ENCODE data around the gene MTM1. TPM values are rescaled to one million over a fixed set of nuclear protein-coding genes. Genes with fewer than 3 reads are reported as not detected.

MTM1 gene
- total RNA-seq, 1 donor from 2014 or later: 11.0 TPM

DNA sequence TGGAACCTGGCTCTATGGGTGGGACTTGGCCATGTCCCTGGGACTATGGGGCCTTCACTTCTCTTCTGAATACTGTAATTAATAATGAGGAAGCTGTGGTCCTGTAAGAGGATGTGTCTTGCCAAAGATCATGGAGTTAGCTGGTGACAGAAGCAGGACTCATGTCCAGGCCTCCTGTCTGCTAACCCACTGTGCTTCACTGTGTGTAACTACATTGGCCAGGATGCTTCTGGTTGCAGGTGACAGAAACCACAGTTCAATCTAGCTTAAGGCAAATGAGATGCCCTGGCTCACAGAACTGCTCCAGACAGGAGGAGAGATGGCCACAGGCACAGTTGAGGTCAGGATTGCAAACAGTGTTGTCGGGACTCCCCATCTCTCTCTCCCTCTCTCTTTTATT, 127.9 kb downstream of the MTM1 start:
- H3K36me3 ChIP-seq (ENCODE audit: insufficient read depth, low read length): no peaks in the 10 kb centered on the region
- peaks cover 29% of the 10 kb centered on the region for H3K79me2 ChIP-seq (ENCODE audit: insufficient read depth, low read length)
- peaks cover 7% of the 10 kb centered on the region for H3K4me1 ChIP-seq (ENCODE audit: insufficient read depth, low read length)
- Mint-ChIP-seq H3K4me1 (ENCODE audit: low read depth, unreplicated experiment) (no peaks in the 10 kb centered on the region), H3K4me3 (ENCODE audit: unreplicated experiment) (no peak overlapping the region), H3K27me3 (ENCODE audit: low read depth, unreplicated experiment) (no peaks in the 10 kb centered on the region), H3K9me3 (ENCODE audit: unreplicated experiment) (no peaks in the 10 kb centered on the region), H3K27ac (ENCODE audit: unreplicated experiment) (no peak overlapping the region), H3K36me3 (ENCODE audit: low read depth, unreplicated experiment) (no peaks in the 10 kb centered on the region)
- peaks cover 6% of the 10 kb centered on the region for H3K9me3 ChIP-seq (ENCODE audit: insufficient read depth, low read depth, low read length)
- H2AFZ ChIP-seq (ENCODE audit: low read depth, low read length): no peak overlapping the region
- FAIRE-seq: peak; percentile 77
- H3K27ac ChIP-seq (ENCODE audit: low read depth, low read length): no peak overlapping the region
- H3K9ac ChIP-seq (ENCODE audit: low read length): no peak overlapping the region
- H3K4me2 ChIP-seq (ENCODE audit: low read length): no peak overlapping the region
- H3K27me3 ChIP-seq (ENCODE audit: insufficient read depth, low read length): no peaks in the 10 kb centered on the region
- no peak for TF ChIP-seq EZH2 (IDR thresholded peaks at IDR 0.05; ENCODE audit: insufficient read depth, low read length)
- H4K20me1 ChIP-seq (ENCODE audit: insufficient read depth, low read length): no peaks in the 10 kb centered on the region
- H3K4me3 ChIP-seq (ENCODE audit: insufficient read depth, low read depth, low read length): no peak overlapping the region
- no peak for DNase-seq (ENCODE audit: low read depth)

GRCh38 chrX:150696866-150697265, 128.4 kb downstream of the MTM1 start:
- TF ChIP-seq, protein P1, sequence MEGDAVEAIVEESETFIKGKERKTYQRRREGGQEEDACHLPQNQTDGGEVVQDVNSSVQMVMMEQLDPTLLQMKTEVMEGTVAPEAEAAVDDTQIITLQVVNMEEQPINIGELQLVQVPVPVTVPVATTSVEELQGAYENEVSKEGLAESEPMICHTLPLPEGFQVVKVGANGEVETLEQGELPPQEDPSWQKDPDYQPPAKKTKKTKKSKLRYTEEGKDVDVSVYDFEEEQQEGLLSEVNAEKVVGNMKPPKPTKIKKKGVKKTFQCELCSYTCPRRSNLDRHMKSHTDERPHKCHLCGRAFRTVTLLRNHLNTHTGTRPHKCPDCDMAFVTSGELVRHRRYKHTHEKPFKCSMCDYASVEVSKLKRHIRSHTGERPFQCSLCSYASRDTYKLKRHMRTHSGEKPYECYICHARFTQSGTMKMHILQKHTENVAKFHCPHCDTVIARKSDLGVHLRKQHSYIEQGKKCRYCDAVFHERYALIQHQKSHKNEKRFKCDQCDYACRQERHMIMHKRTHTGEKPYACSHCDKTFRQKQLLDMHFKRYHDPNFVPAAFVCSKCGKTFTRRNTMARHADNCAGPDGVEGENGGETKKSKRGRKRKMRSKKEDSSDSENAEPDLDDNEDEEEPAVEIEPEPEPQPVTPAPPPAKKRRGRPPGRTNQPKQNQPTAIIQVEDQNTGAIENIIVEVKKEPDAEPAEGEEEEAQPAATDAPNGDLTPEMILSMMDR (IDR thresholded peaks at IDR 0.05; ENCODE audit: insufficient read depth, low read depth, low read length): no peak
- TF ChIP-seq EZH2 (IDR thresholded peaks at IDR 0.05; ENCODE audit: insufficient read depth, low read length): no peak
- no peak overlapping the region for H3K4me3 Mint-ChIP-seq (ENCODE audit: unreplicated experiment)
- H4K20me1 ChIP-seq (ENCODE audit: insufficient read depth, low read length): no peaks in the 10 kb centered on the region
- no peak overlapping the region for H3K4me2 ChIP-seq (ENCODE audit: low read length)
- H3K9me3 ChIP-seq (ENCODE audit: insufficient read depth, low read depth, low read length): peaks cover 3% of the 10 kb centered on the region
- H3K27ac Mint-ChIP-seq (ENCODE audit: unreplicated experiment): no peak overlapping the region
- H3K27me3 Mint-ChIP-seq (ENCODE audit: low read depth, unreplicated experiment): no peaks in the 10 kb centered on the region
- no peak overlapping the region for H3K4me3 ChIP-seq (ENCODE audit: insufficient read depth, low read depth, low read length)
- DNase-seq (ENCODE audit: low read depth): no peak
- H3K4me1 ChIP-seq (ENCODE audit: insufficient read depth, low read length): peaks cover 7% of the 10 kb centered on the region
- H2AFZ ChIP-seq (ENCODE audit: low read depth, low read length): no peak overlapping the region
- H3K9me3 Mint-ChIP-seq (ENCODE audit: unreplicated experiment): no peaks in the 10 kb centered on the region
- H3K4me1 Mint-ChIP-seq (ENCODE audit: low read depth, unreplicated experiment): no peaks in the 10 kb centered on the region
- no peak for FAIRE-seq
- H3K27ac ChIP-seq (ENCODE audit: low read depth, low read length): no peak overlapping the region
- H3K36me3 ChIP-seq (ENCODE audit: insufficient read depth, low read length): no peaks in the 10 kb centered on the region
- H3K36me3 Mint-ChIP-seq (ENCODE audit: low read depth, unreplicated experiment): no peaks in the 10 kb centered on the region
- H3K9ac ChIP-seq (ENCODE audit: low read length): no peak overlapping the region
- H3K27me3 ChIP-seq (ENCODE audit: insufficient read depth, low read length): no peaks in the 10 kb centered on the region
- H3K79me2 ChIP-seq (ENCODE audit: insufficient read depth, low read length): peaks cover 29% of the 10 kb centered on the region

- no peaks in the 10 kb centered on the region for H3K4me1 Mint-ChIP-seq (ENCODE audit: low read depth, unreplicated experiment)
- H3K4me3 Mint-ChIP-seq (ENCODE audit: unreplicated experiment): no peak overlapping the region
- TF ChIP-seq, protein P1 (IDR thresholded peaks at IDR 0.05; ENCODE audit: insufficient read depth, low read depth, low read length): no peak
- no peak for TF ChIP-seq EZH2 (IDR thresholded peaks at IDR 0.05; ENCODE audit: insufficient read depth, low read length)
- H3K36me3 ChIP-seq (ENCODE audit: insufficient read depth, low read length): no peaks in the 10 kb centered on the region
- no peaks in the 10 kb centered on the region for H3K36me3 Mint-ChIP-seq (ENCODE audit: low read depth, unreplicated experiment)
- H3K4me3 ChIP-seq (ENCODE audit: insufficient read depth, low read depth, low read length): no peak overlapping the region
- H3K4me2 ChIP-seq (ENCODE audit: low read length): no peak overlapping the region
- no peak overlapping the region for H3K9ac ChIP-seq (ENCODE audit: low read length)
- H3K79me2 ChIP-seq (ENCODE audit: insufficient read depth, low read length): peaks cover 29% of the 10 kb centered on the region
- H3K9me3 ChIP-seq (ENCODE audit: insufficient read depth, low read depth, low read length): no peaks in the 10 kb centered on the region
- DNase-seq (ENCODE audit: low read depth) (no peak), FAIRE-seq (no peak)
- no peak overlapping the region for H3K27ac ChIP-seq (ENCODE audit: low read depth, low read length)
- H3K4me1 ChIP-seq (ENCODE audit: insufficient read depth, low read length): peaks cover 7% of the 10 kb centered on the region
- H3K9me3 Mint-ChIP-seq (ENCODE audit: unreplicated experiment): no peaks in the 10 kb centered on the region
- H4K20me1 ChIP-seq (ENCODE audit: insufficient read depth, low read length): no peaks in the 10 kb centered on the region
- no peak overlapping the region for H2AFZ ChIP-seq (ENCODE audit: low read depth, low read length)
- no peaks in the 10 kb centered on the region for H3K27me3 Mint-ChIP-seq (ENCODE audit: low read depth, unreplicated experiment)
- no peaks in the 10 kb centered on the region for H3K27me3 ChIP-seq (ENCODE audit: insufficient read depth, low read length)
- H3K27ac Mint-ChIP-seq (ENCODE audit: unreplicated experiment): no peak overlapping the region
Measured at GRCh38 chrX:150697641-150698040, 129.2 kb downstream of the MTM1 start.
